NCI-H460 (cell line): ENCODE results near the gene HCRT. TPM values are rescaled to one million over a fixed set of nuclear protein-coding genes. Genes with fewer than 3 reads are reported as not detected.
"Not testable (repeated sequence)": the region's sequence is repeated elsewhere in the genome, so short reads cannot be mapped to it uniquely, and the experiment has no call there.

Source experiments
- DNase-seq: peaks from one replicate; pipeline ENCODE4 v3.0.0-alpha.2; 2016; ENCODE audit warnings: low read depth; ENCODE audit errors: extremely low read depth
- polyA plus RNA-seq: library from polyadenylated mRNA; depleted of rRNA; stranded (reverse); fragments of >200 nt; gene quantifications from 2 replicates; pipeline ENCODE4 v1.2.3, GENCODE V29; 2014; cell fraction: nucleus; rRNA removed
- total RNA-seq: library from RNA; depleted of rRNA; stranded (reverse); fragments of >200 nt; shearing (Covaris generic); gene quantifications from 2 replicates; pipeline ENCODE4 v1.2.3, GENCODE V29; 2014; rRNA removed

The HCRT gene, protein sequence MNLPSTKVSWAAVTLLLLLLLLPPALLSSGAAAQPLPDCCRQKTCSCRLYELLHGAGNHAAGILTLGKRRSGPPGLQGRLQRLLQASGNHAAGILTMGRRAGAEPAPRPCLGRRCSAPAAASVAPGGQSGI
- total RNA-seq, result not detected in 2 replicates
- polyA plus RNA-seq, result not detected in 2 replicates

DNA sequence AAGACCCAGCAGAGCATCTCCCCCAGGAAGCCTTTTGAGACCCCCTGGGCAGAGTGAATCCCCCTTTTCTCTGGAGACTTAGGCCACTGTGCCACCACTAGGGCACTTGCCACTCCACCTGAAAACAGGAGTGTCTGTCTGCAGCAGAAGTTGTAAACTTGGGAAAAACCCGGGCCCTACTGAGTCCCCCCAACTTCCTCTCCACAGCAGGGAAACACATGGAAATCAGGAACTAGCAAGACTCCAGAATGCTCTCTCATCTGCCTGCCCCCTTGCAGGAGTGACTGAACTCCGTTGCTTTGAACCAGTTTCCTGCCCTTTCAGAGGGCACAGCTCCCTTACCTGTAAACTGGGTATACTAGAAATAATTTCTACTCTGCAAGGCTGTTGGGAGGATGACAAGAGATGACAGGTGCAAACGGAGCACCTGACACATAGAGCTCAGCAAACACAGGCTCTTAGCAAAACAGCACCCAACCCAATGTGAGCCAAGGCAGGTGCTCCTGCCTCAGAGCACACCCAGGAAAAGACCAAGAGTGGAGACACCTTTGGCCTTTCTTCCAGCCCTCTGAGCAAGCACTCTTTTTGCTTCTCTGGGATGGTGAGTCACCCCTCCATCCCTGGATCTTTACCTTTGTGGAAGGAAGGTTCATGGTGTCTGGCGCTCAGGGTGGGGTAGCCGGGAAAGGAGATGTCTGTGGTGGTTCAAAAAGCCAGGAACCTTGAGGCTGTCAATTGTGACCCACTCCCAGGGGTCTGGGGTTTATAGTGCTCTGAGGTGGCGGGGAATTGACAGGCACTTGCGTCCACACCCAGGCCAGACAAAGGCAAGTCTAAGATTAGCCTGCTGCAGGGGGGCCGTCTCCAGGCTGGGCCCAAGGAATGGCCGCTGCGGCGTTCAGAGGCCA, at the start of gene HCRT:
Gene HCRT (minus strand): TSS at position 740 of the 908 bp plus-strand sequence. CDS start 87 bp downstream, at position 653.
- no peak for DNase-seq

DNA sequence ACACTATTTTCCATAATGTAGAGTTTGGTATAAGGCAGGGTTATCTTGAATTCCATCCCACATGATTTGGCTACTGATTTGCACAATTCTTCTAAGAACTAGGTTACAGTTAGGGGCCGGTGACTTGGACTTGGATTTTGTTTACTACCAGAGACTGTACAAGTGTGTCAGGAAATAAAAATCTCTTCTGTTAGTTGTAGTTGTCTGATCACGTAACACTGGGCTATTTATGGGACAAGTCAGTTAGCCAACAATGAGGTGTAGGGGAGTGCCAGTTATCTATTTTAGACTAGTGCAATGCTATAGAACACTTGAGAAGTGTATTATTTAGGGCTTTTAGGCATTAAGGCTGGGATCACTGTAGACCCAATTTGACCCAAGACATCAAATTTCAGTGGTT, 48.7 kb upstream of the HCRT start:
- DNase-seq, result no peak

DNA sequence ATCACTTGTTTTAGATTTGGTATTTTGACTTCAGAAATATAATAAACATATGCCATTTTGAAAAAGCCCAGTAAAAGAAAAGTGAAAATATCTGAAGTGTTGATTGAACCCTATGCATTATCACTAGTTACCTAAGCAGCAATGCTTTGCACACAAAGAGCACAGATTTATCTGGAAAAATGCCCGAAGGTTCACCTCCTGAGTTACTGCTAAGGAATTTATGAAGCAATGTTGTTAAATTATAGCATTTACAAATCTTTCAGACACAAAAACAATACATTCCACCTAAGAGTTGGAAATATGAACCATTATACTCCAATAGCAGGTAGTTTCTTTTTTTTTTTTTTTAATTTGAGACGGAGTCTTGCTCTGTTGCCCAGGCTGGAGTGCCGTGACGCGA, 47.9 kb upstream of the HCRT start:
- DNase-seq, result no peak

DNA sequence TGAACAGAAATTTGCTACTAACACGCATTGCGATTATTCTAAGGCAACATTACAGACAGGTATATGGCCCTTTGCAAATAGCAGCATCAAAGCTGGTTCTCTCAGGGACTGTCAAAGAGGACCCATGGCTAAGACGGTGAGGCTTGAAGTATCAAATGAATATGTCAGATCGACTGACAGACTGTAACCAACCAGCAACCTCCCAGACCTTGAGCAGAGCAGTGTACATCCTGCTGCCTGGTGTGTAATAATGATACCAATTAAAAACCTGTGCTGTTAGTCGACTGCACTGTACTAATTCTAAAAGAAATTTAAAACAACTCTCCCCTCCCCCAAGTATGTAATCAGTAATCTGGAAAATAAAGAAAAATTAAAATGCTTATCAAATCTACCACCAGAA, 45.0 kb upstream of the HCRT start:
- DNase-seq, result no peak

DNA sequence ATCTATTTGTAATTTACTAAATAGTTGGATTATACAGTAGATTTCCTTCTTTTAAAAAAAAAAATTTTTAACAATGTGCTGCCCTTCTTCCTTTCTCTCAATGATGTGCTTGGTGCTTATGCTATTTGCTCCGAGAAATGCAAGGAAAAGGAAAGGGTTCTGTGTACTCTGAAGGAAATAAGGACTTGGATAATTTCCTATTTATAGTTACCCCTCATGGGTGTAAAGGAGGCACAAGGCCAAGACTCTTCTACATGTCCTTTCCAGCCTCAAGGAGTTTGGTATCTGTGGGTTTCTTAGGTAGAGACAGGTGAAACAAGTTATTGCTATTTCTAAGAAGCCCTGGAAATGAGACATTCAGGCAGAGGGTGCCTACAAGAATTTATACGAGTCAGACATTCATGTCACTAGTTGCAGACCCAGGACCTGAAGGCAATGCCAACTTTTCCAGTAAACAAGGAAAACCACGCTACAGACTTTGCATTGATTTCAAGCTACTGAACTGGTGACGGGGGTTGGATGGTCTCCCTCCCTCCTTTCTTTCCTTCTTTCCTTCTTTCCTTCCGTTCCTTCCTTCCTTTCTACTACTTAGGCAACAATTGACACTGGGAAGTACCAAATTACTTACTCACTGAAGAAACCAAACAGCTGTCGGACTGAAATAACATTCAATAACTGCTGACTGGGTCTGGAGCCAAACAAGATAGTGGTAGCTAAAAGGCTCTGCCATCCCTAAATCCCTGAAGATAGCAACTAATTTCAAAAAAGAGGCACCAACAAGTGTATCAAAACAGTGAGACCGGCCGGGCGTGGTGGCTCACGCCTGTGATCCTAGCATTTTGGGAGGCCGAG, 42.8 kb upstream of the HCRT start:
- DNase-seq, result no peak

DNA sequence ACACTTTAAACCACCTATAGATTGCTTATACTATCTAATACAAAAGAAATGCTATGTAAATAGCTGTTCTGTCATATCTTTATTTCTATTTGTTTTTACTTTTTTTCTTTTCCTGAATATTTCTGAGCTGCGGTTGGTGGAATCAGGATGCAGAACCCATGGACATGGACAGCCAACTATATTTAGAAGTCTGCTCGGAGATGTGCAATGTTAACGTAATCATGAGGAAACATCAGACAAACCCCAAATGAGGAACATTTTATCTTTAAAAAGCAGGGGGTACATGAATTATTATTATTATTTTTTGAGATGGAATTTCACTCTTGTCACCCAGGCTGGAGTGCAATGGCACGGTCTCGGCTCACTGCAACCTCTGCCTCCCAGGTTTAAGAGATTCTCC, 40.4 kb upstream of the HCRT start:
- DNase-seq, result no peak

DNA sequence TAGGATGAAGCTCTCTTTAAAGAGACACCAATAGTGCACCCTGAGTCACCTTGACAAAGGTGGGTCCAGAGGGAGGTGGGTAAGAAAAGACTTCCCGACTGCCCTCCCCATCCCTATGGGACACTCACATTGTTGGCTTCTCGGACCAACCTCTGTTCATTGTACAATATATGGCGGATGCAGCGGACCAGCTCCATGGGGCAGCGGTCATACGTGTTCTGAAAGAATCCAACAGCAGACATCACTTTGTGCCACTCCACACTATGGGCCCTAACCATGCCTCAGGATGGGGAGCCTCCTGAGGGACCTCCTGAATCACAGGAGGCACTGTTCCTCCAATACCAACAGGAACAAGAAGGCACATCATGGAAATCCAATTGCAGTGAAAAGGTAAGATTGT, 39.4 kb upstream of the HCRT start:
- DNase-seq, result no peak

DNA sequence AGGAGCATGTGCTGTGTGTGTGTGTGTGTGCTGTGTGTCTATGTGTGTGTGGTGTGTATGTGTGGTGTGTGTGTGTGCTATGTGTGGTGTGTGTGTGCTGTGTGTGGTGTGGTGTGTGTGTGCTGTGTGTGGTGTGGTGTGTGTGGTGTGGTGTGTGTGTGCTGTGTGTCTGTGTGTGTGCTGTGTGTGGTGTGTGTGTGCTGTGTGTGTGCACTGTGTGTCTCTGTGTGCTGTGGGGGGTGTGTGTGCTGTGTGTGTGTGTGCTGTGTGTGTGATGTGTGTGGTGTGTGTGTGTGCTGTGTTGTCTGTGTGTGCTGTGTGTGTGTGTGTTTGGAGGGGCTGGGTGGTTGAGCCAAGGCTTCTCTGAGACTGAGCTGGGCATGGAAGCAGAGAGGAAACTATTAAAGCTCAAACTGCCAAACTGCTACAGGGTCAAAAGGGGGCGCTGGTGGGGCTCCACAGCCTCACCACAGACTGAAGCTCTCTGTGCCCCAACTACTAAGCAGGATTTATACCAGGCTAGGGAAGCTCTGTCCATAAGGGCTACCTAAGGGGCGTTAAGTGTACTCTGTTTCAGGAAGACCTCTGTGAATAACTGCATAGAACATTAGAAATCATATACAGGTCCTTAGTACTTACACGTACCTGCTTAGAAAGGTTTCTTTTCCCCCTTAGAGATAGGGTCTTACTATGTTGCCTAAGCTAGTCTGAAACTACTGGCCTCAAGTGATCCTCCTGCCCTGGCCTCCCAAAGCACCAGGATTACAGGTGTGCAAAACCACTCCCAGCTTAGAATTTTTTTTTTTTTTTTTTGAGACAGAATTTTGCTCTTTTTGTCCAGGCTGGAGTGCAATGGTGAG, 36.9 kb upstream of the HCRT start:
- DNase-seq, result peak; percentile 44

DNA sequence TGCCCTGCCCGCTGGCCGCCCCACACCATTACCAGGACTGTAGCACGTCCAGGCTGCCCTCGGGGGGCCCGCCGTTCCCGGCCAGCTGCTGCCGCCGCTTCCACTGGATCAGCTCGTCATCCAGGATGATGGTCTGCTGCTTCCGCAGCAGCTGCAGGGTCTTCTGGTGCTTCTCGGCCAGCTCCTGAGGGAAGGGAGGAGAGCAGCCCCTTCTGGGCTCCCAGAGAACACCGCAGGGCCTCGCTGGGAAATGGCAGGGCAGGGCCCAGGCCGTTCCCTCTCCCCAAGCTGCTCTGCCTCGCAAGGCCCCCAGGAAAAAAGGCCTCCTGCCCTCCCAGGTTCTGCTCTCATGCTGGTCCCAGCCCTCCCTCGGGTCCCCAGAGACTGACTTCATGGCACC, 34.0 kb upstream of the HCRT start:
- not testable (repeated sequence) for DNase-seq

DNA sequence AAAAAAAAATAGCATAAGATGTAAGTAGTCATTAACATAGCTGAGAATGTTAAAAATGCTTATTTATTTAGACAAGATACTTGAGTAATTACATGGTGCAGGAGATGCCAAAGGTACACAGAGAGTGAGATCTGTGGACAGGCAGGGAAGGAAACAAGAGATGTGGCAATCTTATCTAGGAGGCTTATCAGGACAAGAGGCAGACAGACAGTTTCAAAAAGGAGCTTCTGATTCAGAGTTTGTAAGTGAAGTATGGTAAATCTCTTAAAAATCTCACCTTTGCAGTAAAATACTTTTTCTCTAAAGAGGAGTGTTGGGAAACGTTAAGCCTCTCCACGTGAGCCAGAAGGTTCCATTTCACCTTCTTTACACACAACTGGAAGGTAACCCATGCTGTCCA, 28.9 kb upstream of the HCRT start:
- no peak for DNase-seq

DNA sequence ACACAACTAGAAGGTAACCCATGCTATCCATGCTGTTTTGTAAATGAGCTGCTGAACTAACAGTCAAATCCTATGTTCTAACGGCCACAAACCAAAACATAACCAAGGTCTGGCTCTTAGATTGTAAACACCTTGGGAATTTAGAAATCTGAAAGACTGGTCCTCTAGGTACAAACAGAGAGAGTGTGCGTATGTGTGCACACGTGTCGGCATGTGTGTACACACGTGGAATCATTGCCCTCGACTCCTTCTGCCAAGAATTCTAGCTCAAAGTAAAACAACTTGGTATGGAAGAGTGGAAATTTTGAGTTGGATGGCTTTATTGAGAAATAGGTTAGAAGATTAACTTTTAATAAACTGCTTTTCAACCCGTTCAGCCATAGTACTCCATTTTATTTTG, 27.1 kb upstream of the HCRT start:
- no peak for DNase-seq

DNA sequence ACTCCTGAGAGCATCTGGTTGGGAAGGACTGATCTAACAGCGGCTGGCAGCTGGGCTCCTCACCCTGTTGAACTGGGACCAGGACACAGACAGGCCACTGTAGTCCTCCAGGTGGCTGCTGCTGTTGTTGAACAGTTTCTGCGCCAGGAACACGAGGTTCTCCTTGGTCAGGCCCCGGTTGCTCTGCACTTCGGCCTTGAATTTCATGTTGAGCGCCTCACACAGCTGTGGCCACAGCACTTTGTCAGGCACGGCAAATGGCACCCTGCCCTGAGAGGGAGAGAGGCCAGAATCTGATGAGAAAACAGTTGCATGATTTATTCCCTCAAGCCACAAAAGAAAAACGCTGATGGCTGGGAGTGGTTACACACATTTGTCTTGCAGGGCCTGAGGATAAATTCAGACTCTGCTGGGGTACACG, 26.7 kb upstream of the HCRT start:
- not testable (repeated sequence) for DNase-seq

DNA sequence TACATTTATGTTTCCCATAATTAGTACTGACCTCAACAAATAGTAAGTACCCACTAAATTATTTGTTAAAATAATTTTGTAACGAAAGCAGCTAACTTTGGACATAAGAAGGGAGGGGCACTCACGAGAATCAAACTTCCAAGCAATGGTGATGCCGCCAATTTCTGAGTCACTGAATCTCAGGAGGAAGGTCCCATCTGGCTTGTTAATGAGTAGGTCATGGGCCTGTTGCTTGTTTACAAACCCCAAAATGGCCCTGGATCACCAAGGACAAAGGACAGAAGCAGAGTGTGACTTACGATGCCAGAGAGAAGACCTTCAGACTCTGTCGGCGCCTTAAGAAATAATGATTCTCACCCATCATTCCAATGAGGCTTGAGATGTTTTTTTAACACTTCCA, 24.8 kb upstream of the HCRT start:
- no peak for DNase-seq

DNA sequence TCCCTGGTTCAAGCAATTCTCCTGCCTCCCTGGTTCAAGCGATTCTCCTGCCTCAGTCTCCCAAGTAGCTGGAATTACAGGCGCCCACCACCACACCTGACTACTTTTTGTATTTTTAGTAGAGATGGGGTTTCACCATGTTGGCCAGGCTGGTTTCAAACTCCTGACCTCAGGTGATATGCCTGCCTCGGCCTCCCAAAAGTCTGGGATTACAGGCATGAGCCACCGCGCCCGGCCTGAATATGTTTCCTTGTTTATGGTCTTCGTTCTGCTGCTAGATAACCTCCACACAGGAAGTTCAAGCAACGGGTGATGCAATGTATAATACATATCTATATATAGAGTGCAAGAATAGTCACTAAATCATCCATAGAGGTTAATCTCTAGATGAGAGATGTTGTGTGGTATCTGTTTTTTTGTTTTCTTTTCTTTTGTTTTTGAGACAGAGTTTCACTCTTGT, 20.9 kb upstream of the HCRT start:
- not testable (repeated sequence) for DNase-seq

DNA sequence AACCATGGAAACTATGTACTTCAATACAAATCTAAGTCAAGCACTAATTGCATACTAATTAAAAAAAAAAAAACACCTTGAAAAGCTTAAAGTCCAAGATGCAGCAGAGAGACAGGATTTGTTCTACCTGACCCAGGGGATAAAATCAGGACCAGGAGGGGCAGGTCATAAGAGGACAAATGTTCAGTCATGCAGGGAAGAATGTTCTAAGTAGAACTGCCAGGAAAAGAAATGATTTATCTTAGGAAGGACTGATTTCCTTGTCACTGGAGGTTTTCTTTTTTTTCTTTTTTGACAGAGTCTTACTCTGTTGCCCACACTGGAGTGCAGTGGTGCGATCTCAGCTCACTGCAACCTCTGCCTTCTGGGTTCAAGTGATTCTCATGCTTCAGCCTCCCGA, 18.1 kb upstream of the HCRT start:
- no peak for DNase-seq

DNA sequence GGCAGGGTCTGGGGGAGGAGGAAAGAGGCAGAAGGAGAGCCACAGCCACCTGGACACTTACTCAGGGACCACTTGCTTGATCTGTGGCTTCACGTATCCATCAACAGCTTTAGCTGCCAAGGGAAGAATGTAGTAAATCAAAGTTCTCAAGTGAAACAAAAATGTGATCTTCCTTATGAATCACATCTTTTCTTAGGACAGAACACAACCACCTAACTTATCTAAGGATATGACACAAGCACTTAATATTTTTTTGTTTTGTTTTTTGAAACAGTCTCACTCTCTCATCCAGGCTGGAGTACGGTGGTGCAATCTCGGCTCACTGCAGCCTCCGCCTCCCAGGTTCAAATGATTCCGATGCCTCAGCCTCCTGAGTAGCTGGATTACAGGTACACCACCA, 17.4 kb upstream of the HCRT start:
- no peak for DNase-seq

DNA sequence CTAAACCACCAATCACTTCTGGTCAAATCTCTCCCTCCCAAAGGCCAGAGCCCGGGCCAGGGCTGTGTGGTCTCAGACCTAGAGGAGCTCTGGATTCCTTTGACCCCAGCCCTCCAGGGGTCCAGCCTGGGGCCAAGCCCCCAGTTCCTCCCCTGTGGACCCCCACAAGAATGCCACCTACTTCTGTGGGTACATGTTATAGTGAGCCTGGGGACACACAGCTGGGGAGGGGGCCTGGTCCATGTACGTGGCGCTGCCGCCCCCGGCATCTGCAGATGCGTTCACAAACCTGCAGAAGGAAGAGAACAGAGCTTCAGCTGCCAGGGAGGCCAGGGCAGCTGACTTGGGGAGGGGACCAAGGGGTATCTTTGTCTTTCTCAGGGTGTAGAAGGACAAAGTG, 16.9 kb upstream of the HCRT start:
- no peak for DNase-seq

DNA sequence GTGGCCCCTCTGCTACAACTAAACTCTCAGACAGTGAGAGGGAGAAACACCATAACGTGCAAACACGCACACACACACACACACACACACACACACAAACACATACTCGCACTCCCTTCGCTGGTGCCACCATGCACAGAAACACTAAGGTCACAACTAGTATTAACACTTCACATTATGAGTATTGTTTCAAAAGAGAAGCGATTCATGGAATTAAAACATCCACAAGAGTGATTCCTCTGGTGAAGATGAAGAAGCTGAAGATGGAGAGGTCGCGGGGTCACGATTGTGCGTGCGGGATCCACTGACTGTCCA, 16.2 kb upstream of the HCRT start:
- DNase-seq, result no peak

DNA sequence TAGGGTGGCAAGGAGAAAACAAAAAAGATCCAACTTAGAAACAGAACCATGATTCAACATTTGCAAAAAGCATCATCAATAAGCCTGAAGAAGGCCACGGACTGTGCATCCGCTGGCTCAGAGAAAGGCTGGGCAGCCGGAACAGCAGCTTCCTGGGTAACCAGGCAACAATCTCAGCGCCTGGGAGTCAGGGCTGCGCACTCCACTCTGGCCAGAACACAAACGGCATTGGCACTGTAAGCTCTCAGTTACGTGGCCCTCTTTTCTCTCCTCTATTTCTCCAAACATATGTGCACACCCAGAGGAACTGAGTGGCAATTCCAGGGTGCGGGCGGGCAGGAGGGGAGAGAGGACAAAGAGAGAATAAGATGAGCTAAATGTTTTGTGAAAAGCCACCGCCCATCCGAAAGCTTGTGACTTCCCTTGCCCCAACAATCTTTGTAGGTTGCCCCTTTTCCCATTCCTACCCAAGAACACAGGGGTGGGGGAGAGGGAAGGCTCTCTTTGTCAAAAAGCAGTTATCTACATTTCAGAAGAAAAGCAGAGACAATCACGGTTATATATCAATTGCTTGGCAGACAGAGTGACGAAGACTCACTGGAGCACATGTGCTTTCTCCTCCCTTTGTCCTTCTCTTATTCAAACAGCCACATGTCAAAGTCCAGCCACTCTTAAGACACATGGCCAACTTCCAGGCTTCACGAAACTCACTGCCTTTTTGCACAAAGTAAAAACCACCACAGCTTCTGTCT, 15.6 kb upstream of the HCRT start:
- no peak for DNase-seq
